Thoracic aorta (tissue), 2 donors: ENCODE data around the gene GPRC5A. TPM values are rescaled to one million over a fixed set of nuclear protein-coding genes. Genes with fewer than 3 reads are reported as not detected.

ENCODE experiments used
- ATAC-seq: fragments of 150-250 bp; one replicate; pipeline ENCODE4 v1.8.0; 2017; ENCODE audit warnings: low read depth; ENCODE audit not compliant: insufficient number of reproducible peaks, low FRiP score
- DNase-seq: peaks from one replicate; pipeline ENCODE4 v3.0.0-alpha.2; 2020; ENCODE audit warnings: low spot score
- H3K27ac ChIP-seq, 2 donors: fragments of 200-600 bp; sonication (generic); 1 replicate in 1 of 2; 2 replicates in 1 of 2; pipeline ENCODE4 v1.5.1; 2016; ENCODE audit warnings: mild to moderate bottlenecking in 2 of 2, moderate library complexity in 2 of 2
- H3K27me3 ChIP-seq: fragments of 200-600 bp; sonication (generic); replicated peaks from 2 replicates; pipeline ENCODE4 v1.6.0; 2016; ENCODE audit warnings: mild to moderate bottlenecking; ENCODE audit not compliant: insufficient read depth
- H3K36me3 ChIP-seq: fragments of 200-600 bp; sonication (generic); one replicate; pipeline ENCODE4 v1.5.1; 2016
- H3K4me1 ChIP-seq, 2 donors: fragments of 200-600 bp; sonication (generic); 1 replicate in 1 of 2; 2 replicates in 1 of 2; pipeline versions ENCODE4 v1.5.1 to v1.6.0; 2016; ENCODE audit warnings: low read depth in 2 of 2, mild to moderate bottlenecking in 1 of 2; ENCODE audit not compliant: control insufficient read depth in 1 of 2
- H3K4me3 ChIP-seq: fragments of 200-600 bp; sonication (generic); 2 replicates; pipeline ENCODE4 v1.5.1; 2016; ENCODE audit warnings: mild to moderate bottlenecking
- H3K9me3 ChIP-seq: fragments of 200-600 bp; sonication (generic); 2 replicates; pipeline ENCODE4 v1.5.1; 2016
- total RNA-seq, 2 donors: library from RNA; depleted of rRNA; stranded (reverse); fragments of >200 nt; gene quantifications; one replicate each; pipeline versions ENCODE4 v1.1.0 to v1.2.3, GENCODE V29; 2016
- TF ChIP-seq, protein P1 (sequence below): fragments of 200-600 bp; sonication (generic); IDR thresholded peaks from one replicate; pipeline ENCODE4 v1.5.1; 2019; ENCODE audit warnings: antibody characterized with exemption

GPRC5A gene
- total RNA-seq, 2 donors from 2014 or later: 42.8 to 123 TPM

DNA sequence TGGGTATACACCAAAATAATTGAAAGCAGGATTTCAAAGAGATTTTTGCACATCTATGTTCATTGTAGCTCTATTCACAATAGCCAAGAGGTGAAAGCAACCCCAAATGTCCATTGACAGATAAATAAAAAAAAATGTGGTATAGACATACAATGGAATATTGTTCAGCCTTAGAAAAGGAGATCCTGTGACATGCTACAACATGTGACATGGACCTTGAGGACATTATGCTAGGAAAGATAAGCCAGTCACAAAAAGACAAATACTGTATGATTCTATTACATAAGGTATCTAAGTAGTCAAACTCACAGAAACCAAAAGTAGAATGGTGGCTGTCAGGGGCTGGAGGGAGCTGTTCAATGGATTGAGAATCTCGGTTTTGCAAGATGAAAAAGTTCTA lies 48.5 kb downstream of the GPRC5A start:
- Histone ChIP-seq H3K4me1 (no peaks in the 10 kb centered on the region), H3K27ac (no peak overlapping the region), H3K4me3 (no peak overlapping the region), H3K27me3 (no peaks in the 10 kb centered on the region), H3K36me3 (peaks cover 4% of the 10 kb centered on the region), H3K9me3 (no peaks in the 10 kb centered on the region)
- TF ChIP-seq, protein P1, sequence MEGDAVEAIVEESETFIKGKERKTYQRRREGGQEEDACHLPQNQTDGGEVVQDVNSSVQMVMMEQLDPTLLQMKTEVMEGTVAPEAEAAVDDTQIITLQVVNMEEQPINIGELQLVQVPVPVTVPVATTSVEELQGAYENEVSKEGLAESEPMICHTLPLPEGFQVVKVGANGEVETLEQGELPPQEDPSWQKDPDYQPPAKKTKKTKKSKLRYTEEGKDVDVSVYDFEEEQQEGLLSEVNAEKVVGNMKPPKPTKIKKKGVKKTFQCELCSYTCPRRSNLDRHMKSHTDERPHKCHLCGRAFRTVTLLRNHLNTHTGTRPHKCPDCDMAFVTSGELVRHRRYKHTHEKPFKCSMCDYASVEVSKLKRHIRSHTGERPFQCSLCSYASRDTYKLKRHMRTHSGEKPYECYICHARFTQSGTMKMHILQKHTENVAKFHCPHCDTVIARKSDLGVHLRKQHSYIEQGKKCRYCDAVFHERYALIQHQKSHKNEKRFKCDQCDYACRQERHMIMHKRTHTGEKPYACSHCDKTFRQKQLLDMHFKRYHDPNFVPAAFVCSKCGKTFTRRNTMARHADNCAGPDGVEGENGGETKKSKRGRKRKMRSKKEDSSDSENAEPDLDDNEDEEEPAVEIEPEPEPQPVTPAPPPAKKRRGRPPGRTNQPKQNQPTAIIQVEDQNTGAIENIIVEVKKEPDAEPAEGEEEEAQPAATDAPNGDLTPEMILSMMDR: no peak
- ATAC-seq (no peak), DNase-seq (no peak)

DNA sequence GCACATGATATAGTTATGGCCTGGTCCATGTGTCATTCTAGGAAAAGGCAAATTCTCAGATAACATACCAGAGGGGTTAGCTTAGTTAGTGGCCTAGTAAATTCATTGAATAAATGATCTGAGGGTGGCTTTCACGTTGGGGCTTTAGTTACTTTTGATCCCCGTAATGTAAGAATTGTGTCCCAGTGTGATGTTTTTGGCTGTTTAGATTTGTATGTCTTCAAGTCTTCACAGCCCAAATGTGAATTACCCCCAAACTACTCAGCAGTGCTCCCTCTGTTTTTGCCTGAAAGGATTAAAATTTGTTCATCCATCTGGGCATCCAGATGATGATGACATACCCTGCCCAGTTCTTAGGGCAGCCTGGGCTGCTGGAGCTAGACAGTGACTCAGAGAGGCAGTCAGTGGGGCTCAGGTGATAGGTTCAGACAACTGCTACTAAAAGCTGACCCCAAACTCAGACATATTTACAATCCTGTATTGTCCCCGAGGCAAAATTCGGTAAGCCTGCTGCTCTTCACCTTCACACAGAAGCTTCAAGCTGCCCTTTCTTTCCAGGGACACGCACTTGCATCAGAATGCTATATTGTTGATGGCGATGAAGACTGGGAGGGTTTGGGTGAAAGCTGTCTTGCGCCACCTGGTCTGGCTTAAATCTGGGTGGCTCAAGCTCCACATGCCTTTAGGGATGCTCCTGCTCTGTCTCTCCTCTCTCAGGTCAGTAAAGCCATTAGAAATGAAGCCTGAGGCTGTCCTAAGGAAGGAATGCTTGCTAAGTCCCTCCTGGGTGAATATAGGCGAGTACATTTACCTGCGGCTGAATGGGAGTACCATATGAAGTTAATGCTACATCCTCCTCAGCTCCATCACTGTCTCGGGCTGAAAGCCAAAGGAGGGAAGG lies 50.3 kb downstream of the GPRC5A start:
- Histone ChIP-seq H3K27me3 (no peaks in the 10 kb centered on the region), H3K36me3 (no peaks in the 10 kb centered on the region), H3K9me3 (no peaks in the 10 kb centered on the region), H3K4me3 (no peak overlapping the region), H3K4me1 (no peaks in the 10 kb centered on the region), H3K27ac (no peak overlapping the region)
- TF ChIP-seq, protein P1: no peak
- ATAC-seq: no peak
- DNase-seq: no peak

DNA sequence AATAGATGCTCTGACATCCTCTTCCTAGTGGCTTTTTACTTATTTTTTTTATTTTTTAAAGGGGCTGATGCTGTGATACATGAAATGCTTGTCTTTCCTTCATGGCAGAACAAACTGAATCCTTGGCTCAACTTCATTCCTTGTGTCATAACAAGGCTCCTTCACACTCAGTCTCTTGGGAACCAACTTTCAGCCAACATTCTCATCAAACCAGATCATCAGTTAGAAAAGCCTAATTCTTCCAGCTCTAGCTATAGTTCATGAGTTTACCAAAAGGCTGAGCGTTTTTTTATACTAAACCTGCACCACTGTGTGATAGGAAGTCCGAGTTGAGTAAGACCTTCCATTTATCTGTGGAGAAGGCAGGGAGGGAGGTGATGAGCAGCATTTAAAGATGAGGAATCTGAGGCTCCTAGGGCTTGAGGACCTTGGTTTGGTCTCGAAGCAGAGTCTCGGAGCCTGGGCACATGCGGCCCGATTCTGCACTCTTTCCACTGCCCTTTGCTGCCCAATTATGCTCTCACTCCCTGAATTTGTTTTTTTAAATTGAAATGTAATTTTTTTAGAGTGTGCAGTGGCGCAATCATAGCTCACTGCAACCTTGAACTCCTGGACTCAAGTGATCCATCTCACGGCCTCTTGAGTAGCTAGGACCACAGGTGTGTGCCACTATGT lies 52.4 kb downstream of the GPRC5A start:
- Histone ChIP-seq H3K4me3 (no peak overlapping the region), H3K27ac (no peak overlapping the region), H3K36me3 (no peaks in the 10 kb centered on the region), H3K9me3 (no peaks in the 10 kb centered on the region), H3K4me1 (no peaks in the 10 kb centered on the region), H3K27me3 (no peaks in the 10 kb centered on the region)
- DNase-seq (no peak), ATAC-seq (no peak)
- TF ChIP-seq, protein P1: no peak

DNA sequence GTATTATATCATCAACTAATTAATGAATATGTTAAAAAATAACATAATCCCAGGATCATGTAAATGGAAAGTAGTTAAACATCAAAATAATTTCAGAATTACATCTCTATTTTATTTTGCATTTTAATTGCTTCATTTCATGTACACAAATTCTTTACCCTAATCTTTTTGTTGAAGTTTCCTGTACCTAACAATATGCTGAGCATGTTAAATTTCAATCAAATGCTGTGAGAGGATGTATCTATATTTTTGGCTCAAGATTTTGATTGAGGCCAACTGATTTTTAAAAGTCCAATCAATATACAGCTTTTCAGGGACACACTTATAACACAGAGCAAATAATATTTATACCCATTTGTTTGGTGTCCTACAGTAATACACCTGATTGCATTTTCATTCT lies 54.2 kb downstream of the GPRC5A start:
- TF ChIP-seq, protein P1: no peak

DNA sequence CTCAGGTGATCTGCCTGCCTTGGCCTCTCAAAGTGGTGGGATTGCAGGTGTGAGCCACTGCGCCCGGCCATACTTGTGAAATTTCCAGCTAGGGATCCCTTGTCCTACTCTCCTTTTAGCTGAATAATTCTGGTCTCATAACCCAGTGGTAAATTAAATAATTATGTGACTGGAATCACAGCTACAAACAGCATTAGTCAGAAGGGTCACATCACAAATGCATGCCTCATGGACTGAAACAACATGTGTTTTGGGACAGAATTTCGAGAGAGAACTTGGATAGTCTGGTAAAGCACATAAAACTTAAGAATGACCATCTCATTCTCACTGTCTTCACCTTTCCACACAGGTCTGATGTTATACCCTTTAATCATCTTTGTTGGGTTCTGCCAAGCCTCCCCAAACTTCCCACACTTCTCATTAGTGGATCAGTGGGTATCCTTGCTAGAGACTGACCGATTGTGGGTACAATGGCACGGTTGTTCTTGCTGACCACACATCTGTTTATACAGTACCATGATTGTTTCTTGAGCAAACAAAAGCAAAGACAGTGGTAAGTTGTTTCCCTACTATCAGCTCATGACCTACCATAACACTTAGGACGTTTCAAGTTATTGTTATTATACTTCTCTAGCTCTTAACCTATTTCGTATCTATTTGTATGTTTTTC lies 55.5 kb downstream of the GPRC5A start:
- Histone ChIP-seq H3K9me3 (no peaks in the 10 kb centered on the region), H3K27ac (no peak overlapping the region), H3K4me3 (no peak overlapping the region), H3K36me3 (no peaks in the 10 kb centered on the region), H3K4me1 (no peaks in the 10 kb centered on the region), H3K27me3 (no peaks in the 10 kb centered on the region)
- DNase-seq (no peak), ATAC-seq (no peak)
- TF ChIP-seq, protein P1: no peak

More for the DNA sequence above, 54.2 kb downstream of the GPRC5A start:
- DNase-seq (no peak), ATAC-seq (no peak)
- Histone ChIP-seq H3K36me3 (no peaks in the 10 kb centered on the region), H3K4me3 (no peak overlapping the region), H3K9me3 (no peaks in the 10 kb centered on the region), H3K4me1 (no peaks in the 10 kb centered on the region), H3K27ac (no peak overlapping the region), H3K27me3 (no peaks in the 10 kb centered on the region)
